ENCODE measurements around the gene SCARB1. TPM values are rescaled to one million over a fixed set of nuclear protein-coding genes. Genes with fewer than 3 reads are reported as not detected.

Gene SCARB1
- total RNA-seq, 1 experiment from 2014 or later = 106 TPM

GRCh38 chr12:124856132-124856841 is 7.4 kb downstream of the SCARB1 start:
- Mint-ChIP-seq H3K9me3 (ENCODE audit: unreplicated experiment) (no peaks in the 10 kb centered on the region), H3K4me1 (ENCODE audit: low read depth, unreplicated experiment) (peaks cover 44% of the 10 kb centered on the region), H3K27me3 (ENCODE audit: insufficient read depth, unreplicated experiment) (no peaks in the 10 kb centered on the region), H3K4me3 (ENCODE audit: unreplicated experiment) (no peak overlapping the region), H3K27ac (ENCODE audit: unreplicated experiment) (no peak overlapping the region), H3K36me3 (ENCODE audit: insufficient read depth, unreplicated experiment) (peaks cover 29% of the 10 kb centered on the region)
- Histone ChIP-seq H3K4me3 (ENCODE audit: low read depth, low read length) (no peak overlapping the region), H3K36me3 (ENCODE audit: control insufficient read depth, insufficient read depth, low read length) (peaks cover 2% of the 10 kb centered on the region; the same call in 1 of the 2 replicates), H3K4me1 (peaks cover 23% of the 10 kb centered on the region), H3K9me3 (no peaks in the 10 kb centered on the region), H3K27me3 (replicated peaks; ENCODE audit: control insufficient read depth, insufficient read depth, low read length) (no peaks in the 10 kb centered on the region)
- DNase-seq = no peak
- no peak for TF ChIP-seq CTCF (IDR thresholded peaks at IDR 0.05; ENCODE audit: insufficient read depth in 1 of 2, low read depth in 1 of 2, low read length in 1 of 2, severe bottlenecking in 1 of 2, unreplicated experiment in 1 of 2)
- no TSS peak for BruUV-seq (replicated peaks)
- intact Hi-C loops (cut with micrococcal nuclease; ENCODE audit: unreplicated experiment) = no loop called here
- ChIA-PET POLR2A (no interaction called here), CTCF (interaction anchor here (1.2 kb wide), 1 partner anchor 51 kb away, joined by 3 read pairs; no protein-coding TSS in a partner anchor)

- intact Hi-C loops (cut with micrococcal nuclease; ENCODE audit: unreplicated experiment) = no loop called here
- no peaks in the 10 kb centered on the region for H3K27me3 Mint-ChIP-seq (ENCODE audit: insufficient read depth, unreplicated experiment)
- no peaks in the 10 kb centered on the region for H3K27me3 ChIP-seq (replicated peaks; ENCODE audit: control insufficient read depth, insufficient read depth, low read length)
- H3K4me3 ChIP-seq (ENCODE audit: low read depth, low read length) = no peak overlapping the region
- peaks cover 44% of the 10 kb centered on the region for H3K4me1 Mint-ChIP-seq (ENCODE audit: low read depth, unreplicated experiment)
- H3K4me3 Mint-ChIP-seq (ENCODE audit: unreplicated experiment) = no peak overlapping the region
- H3K36me3 ChIP-seq (ENCODE audit: control insufficient read depth, insufficient read depth, low read length) = peaks cover 2% of the 10 kb centered on the region
- no peaks in the 10 kb centered on the region for H3K9me3 ChIP-seq
- H3K9me3 Mint-ChIP-seq (ENCODE audit: unreplicated experiment) = no peaks in the 10 kb centered on the region
- H3K4me1 ChIP-seq = peaks cover 29% of the 10 kb centered on the region
- no peak overlapping the region for H3K27ac Mint-ChIP-seq (ENCODE audit: unreplicated experiment)
- TF ChIP-seq CTCF (IDR thresholded peaks at IDR 0.05; ENCODE audit: insufficient read depth in 1 of 2, low read depth in 1 of 2, low read length in 1 of 2, severe bottlenecking in 1 of 2, unreplicated experiment in 1 of 2) = no peak
- no peak for DNase-seq
- ChIA-PET CTCF (interaction anchor here (1.1 to 1.2 kb wide), 2 partner anchors 49 to 51 kb away, joined by 3 to 4 read pairs; no protein-coding TSS in a partner anchor), POLR2A (no interaction called here)
- peaks cover 27% of the 10 kb centered on the region for H3K36me3 Mint-ChIP-seq (ENCODE audit: insufficient read depth, unreplicated experiment)
- no TSS peak for BruUV-seq (replicated peaks)
Observed at GRCh38 chr12:124855275-124855957, 8.2 kb downstream of the SCARB1 start.

- Histone ChIP-seq H3K4me1 (peaks cover 29% of the 10 kb centered on the region), H3K36me3 (ENCODE audit: control insufficient read depth, insufficient read depth, low read length) (peaks cover 2% of the 10 kb centered on the region), H3K9me3 (no peaks in the 10 kb centered on the region), H3K27me3 (replicated peaks; ENCODE audit: control insufficient read depth, insufficient read depth, low read length) (no peaks in the 10 kb centered on the region), H3K4me3 (ENCODE audit: low read depth, low read length) (no peak overlapping the region)
- Mint-ChIP-seq H3K9me3 (ENCODE audit: unreplicated experiment) (no peaks in the 10 kb centered on the region), H3K4me1 (ENCODE audit: low read depth, unreplicated experiment) (peaks cover 41% of the 10 kb centered on the region), H3K4me3 (ENCODE audit: unreplicated experiment) (no peak overlapping the region), H3K27ac (ENCODE audit: unreplicated experiment) (peak overlapping the region; percentile 31), H3K36me3 (ENCODE audit: insufficient read depth, unreplicated experiment) (peaks cover 21% of the 10 kb centered on the region), H3K27me3 (ENCODE audit: insufficient read depth, unreplicated experiment) (no peaks in the 10 kb centered on the region)
- no peak for TF ChIP-seq CTCF (IDR thresholded peaks at IDR 0.05; ENCODE audit: insufficient read depth in 1 of 2, low read depth in 1 of 2, low read length in 1 of 2, severe bottlenecking in 1 of 2, unreplicated experiment in 1 of 2)
- DNase-seq = no peak
- BruUV-seq (replicated peaks) = no TSS peak
- ChIA-PET POLR2A (interaction anchor here (0.7 kb wide), 1 partner anchor 18 kb away, joined by 3 read pairs; no protein-coding TSS in a partner anchor), CTCF (interaction anchor here (1.1 to 1.2 kb wide), 2 partner anchors 50 to 52 kb away, joined by 3 to 4 read pairs; no protein-coding TSS in a partner anchor)
- intact Hi-C loops (cut with micrococcal nuclease; ENCODE audit: unreplicated experiment) = no loop called here
Observed at GRCh38 chr12:124854637-124855184, 9.0 kb downstream of the SCARB1 start.
